ENCODE measurements around the gene MAP2K7.
A peak's percentile ranks its signal among the peaks of the same experiment; 100 is the strongest.
"Not testable (repeated sequence)": the region's sequence is repeated elsewhere in the genome, so short reads cannot be mapped to it uniquely, and the experiment has no call there.

Gene MAP2K7

DNA sequence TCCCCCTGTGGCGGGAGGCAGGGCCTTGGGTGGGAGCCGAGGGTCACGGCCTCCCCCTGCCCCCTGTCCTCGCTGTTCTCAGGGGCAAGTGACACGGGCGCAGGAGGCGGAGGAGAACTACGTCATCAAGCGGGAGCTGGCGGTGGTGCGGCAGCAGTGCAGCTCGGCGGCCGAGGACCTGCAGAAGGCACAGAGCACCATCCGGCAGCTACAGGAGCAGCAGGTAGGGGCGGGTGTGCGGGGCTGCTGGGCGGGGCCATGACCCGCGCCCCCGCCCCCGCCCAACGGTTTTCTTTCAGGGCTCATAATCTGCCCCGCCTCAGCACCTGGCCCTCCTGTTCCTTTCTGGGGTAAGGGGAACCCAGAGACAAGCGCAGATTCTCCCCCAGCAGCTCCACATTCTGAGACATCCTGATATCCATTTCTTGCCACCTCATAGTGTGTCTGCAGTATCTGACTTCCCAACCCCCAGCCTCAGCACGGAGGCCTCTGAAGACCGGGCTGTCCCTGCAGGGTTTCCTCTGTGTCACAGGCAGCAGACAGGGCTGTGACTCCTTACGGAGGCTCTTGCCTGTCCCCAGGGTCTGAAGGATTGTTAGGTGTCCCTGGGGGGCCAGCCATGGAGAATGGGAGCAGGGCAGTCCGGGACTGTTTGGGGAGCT is 45.4 kb upstream of the MAP2K7 start:
- H3K4me3 ChIP-seq (ENCODE audit: control insufficient read depth, low read depth, low read length): no peak overlapping the region
- no peak for DNase-seq (ENCODE audit: low read depth)
- TF ChIP-seq, protein P1, sequence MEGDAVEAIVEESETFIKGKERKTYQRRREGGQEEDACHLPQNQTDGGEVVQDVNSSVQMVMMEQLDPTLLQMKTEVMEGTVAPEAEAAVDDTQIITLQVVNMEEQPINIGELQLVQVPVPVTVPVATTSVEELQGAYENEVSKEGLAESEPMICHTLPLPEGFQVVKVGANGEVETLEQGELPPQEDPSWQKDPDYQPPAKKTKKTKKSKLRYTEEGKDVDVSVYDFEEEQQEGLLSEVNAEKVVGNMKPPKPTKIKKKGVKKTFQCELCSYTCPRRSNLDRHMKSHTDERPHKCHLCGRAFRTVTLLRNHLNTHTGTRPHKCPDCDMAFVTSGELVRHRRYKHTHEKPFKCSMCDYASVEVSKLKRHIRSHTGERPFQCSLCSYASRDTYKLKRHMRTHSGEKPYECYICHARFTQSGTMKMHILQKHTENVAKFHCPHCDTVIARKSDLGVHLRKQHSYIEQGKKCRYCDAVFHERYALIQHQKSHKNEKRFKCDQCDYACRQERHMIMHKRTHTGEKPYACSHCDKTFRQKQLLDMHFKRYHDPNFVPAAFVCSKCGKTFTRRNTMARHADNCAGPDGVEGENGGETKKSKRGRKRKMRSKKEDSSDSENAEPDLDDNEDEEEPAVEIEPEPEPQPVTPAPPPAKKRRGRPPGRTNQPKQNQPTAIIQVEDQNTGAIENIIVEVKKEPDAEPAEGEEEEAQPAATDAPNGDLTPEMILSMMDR (conservative IDR thresholded peaks at IDR 0.05; ENCODE audit: control insufficient read depth, insufficient read depth, low read depth, low read length): no peak

DNA sequence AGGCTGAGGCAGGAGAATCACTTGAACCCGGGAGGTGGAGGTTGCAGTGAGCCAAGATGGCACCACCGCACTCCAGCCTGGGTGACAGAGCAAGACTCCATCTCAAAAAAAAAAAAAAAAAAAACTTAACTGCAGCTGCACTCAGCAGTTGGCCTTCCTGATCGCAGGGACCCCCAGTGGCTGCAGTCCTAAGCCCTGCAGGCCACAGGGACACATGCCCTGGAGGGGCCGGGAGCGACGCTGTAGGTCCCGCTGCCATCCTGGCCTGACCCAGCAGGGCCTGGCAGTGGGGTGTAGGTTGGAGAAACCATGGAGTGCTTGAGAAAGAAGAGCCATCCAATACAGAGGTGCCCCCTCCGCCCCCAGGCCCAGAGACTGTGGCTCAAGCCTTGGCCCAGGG is 44.6 kb upstream of the MAP2K7 start:
- DNase-seq (ENCODE audit: low read depth): not testable (repeated sequence)

DNA sequence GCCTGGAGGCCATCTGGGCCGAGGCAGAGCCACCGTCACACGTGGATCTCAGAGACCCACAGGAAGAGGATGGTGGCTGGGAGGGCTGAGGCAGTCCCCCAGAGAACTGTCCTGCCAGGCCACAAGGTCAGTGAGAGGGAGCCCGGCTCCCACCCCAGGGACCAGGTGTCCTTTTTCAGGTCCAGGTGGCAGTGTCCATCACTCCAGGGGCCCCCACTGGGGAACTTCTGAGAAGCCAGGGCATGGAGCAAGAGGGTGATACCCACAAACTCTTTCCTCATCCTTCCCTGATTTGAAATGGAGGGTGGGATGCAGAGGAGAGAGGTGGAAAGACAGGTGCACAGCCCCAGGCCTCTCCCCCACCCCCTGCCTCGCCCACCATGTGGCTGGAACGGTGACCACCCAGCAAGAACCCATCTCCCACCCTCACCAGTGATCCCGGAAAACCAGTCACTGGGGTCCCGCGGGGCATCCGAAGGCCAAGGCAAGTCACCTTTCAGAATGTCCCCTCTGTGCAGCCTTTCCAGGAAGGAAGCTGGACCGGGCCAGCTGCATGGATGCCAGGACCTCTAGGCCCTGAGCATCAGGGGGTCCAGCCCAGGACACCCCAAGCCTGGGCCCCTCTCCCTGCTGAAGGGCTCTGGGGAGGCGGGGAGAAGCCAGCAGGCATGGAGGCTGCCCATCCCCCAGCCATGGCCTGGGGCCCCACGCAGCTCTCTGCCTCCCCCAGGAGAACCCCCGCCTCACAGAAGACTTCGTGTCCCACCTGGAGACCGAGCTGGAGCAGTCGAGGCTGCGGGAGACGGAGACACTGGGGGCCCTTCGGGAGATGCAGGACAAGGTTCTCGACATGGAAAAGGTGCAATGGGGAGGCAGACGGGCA is 43.6 kb upstream of the MAP2K7 start:
- TF ChIP-seq, protein P1 (conservative IDR thresholded peaks at IDR 0.05; ENCODE audit: control insufficient read depth, insufficient read depth, low read depth, low read length): no peak
- no peak for DNase-seq (ENCODE audit: low read depth)
- no peak overlapping the region for H3K4me3 ChIP-seq (ENCODE audit: control insufficient read depth, low read depth, low read length)

More for the DNA sequence above, 44.6 kb upstream of the MAP2K7 start:
- H3K4me3 ChIP-seq (ENCODE audit: control insufficient read depth, low read depth, low read length): not testable (repeated sequence)

DNA sequence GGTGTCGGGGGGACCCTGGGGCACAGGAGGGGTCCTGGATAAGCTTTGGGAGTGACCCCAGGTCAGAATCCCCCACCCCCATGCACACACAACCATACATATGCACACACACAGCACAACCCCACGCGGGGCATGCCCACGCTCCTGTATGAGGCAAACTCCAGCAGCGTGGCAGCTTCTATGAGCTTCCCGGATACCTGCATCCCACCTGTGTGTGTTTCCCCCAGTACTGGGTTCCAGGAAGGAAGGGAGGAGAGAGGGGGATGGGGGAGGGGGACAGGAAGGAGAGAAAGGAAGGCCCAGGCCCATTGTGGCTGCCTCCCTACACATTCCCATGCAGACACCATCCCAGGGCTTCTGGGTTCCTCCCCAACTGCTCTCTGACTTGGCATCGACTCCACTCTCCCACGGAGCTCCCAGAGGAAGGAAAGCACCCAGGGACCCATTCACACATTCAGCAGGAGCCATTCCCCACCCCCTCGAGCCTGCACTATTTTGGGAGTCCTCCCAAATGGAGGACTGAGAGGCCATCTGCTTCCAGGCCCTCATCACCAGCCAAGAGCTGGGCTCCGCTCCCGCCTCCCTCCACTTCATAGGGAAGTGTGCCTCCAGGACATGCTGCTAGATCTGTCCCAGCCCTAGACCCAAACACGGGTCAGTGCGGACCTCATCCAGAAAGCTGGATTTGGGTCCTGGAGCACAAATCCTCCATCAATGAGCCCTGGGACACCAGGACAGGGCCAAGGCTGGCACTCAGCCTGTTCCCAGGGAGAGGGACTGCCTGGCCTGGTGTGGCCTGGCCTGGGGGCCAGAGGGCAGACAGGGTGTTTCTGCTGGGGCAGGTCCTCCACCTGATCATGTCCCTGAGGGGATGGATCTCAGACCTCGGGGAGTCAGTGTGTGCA is 42.7 kb upstream of the MAP2K7 start:
- TF ChIP-seq, protein P1 (conservative IDR thresholded peaks at IDR 0.05; ENCODE audit: control insufficient read depth, insufficient read depth, low read depth, low read length): no peak

DNA sequence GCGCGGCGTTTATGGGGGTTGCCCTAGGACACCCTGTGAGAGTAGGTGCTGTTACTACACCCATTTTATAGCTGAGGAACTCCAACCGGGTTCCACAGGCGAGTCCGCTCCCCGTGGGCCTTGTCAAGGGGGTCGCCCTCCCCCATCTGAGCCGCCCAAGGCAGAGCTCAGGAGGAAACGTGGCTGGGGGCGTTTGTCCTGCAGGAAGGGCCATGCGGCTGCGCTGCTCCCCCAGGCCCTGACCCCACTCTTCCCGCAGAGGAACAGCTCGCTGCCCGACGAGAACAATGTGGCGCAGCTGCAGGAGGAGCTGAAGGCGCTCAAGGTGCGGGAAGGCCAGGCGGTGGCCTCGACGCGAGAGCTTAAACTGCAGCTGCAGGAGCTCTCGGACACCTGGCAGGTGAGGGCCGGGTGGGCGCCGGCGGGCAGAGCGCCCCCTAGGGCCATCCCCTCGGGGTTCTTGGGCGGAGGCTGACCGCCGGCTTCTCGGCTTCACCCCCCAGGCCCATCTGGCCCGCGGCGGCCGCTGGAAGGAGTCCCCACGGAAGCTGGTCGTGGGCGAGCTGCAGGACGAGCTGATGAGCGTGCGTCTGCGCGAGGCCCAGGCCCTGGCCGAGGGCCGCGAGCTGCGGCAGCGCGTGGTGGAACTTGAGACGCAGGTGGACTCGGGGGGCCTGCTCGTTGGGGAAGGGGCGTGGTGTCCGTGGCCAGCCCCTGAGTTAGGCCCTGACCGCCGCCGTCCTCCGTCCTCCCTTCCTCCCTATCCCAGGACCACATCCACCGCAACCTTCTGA is 41.9 kb upstream of the MAP2K7 start:
- H3K4me3 ChIP-seq (ENCODE audit: control insufficient read depth, low read depth, low read length): no peak overlapping the region

More for the DNA sequence above, 42.7 kb upstream of the MAP2K7 start:
- H3K4me3 ChIP-seq (ENCODE audit: control insufficient read depth, low read depth, low read length): no peak overlapping the region
- DNase-seq (ENCODE audit: low read depth): no peak

DNA sequence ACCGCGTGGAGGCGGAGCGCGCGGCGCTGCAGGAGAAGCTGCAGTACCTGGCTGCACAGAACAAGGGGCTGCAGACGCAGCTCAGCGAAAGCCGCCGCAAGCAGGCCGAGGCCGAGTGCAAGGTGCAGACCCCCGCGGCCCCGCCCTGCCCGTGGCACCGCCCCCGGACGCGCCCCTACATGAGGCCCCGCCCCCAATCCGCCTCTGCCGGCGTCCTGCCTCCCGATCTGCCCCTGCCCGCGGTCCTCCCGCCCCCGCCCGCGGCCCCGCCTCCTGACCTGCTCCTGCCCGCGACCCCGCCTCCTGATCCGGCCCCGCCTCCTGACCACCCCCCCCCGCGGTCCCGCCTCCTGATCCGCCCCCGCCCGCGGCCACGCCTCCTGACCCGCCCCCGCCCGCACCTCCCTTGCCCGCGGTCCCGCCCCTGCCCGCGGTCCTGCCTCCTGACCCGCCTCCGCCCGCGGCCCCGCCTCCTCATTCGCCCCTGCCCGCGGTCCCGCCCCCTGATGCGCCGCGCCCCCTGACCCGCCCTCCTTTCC is 41.2 kb upstream of the MAP2K7 start:
- no peak overlapping the region for H3K4me3 ChIP-seq (ENCODE audit: control insufficient read depth, low read depth, low read length)
- DNase-seq (ENCODE audit: low read depth): peak; percentile 27
- TF ChIP-seq, protein P1 (conservative IDR thresholded peaks at IDR 0.05; ENCODE audit: control insufficient read depth, insufficient read depth, low read depth, low read length): no peak

More for the DNA sequence above, 41.9 kb upstream of the MAP2K7 start:
- TF ChIP-seq, protein P1 (conservative IDR thresholded peaks at IDR 0.05; ENCODE audit: control insufficient read depth, insufficient read depth, low read depth, low read length): no peak
- DNase-seq (ENCODE audit: low read depth): no peak

Measured in fibroblast of mammary gland (primary cell).